Mucosa of rectum (tissue), 2 donors: ENCODE results near the gene ARHGAP33.

Experiments
- H3K27ac ChIP-seq, 2 donors: one replicate each; pipeline ENCODE4 v1.7.0; 2013; ENCODE audit warnings: inconsistent platforms in 2 of 2, low read depth in 2 of 2, low read length in 2 of 2
- H3K27me3 ChIP-seq, 2 donors: one replicate each; pipeline ENCODE4 v1.7.0; 2013; ENCODE audit warnings: low read length in 2 of 2; ENCODE audit not compliant: control insufficient read depth in 2 of 2, insufficient read depth in 2 of 2
- H3K36me3 ChIP-seq, 2 donors: one replicate each; pipeline ENCODE4 v1.7.0; 2013; ENCODE audit warnings: low read length in 2 of 2; ENCODE audit not compliant: control insufficient read depth in 2 of 2, insufficient read depth in 2 of 2
- H3K4me1 ChIP-seq, 2 donors: one replicate each; pipeline ENCODE4 v1.7.0; 2013; ENCODE audit warnings: low read length in 2 of 2, mild to moderate bottlenecking in 1 of 2; ENCODE audit not compliant: control insufficient read depth in 2 of 2, insufficient read depth in 2 of 2
- H3K4me3 ChIP-seq, 2 donors: one replicate each; pipeline ENCODE4 v1.7.0; 2013; ENCODE audit warnings: low read length in 2 of 2
- H3K9ac ChIP-seq, 2 donors: one replicate each; pipeline ENCODE4 v1.7.0; 2013; ENCODE audit warnings: low read length in 2 of 2, low read depth in 1 of 2, mild to moderate bottlenecking in 1 of 2
- H3K9me3 ChIP-seq, 2 donors: one replicate each; pipeline ENCODE4 v1.7.0; 2013; ENCODE audit warnings: low read length in 2 of 2; ENCODE audit not compliant: control insufficient read depth in 2 of 2
- donor health status: healthy.
- donor health status: Normal muscosa, but diverticular disease.

ARHGAP33 gene

DNA sequence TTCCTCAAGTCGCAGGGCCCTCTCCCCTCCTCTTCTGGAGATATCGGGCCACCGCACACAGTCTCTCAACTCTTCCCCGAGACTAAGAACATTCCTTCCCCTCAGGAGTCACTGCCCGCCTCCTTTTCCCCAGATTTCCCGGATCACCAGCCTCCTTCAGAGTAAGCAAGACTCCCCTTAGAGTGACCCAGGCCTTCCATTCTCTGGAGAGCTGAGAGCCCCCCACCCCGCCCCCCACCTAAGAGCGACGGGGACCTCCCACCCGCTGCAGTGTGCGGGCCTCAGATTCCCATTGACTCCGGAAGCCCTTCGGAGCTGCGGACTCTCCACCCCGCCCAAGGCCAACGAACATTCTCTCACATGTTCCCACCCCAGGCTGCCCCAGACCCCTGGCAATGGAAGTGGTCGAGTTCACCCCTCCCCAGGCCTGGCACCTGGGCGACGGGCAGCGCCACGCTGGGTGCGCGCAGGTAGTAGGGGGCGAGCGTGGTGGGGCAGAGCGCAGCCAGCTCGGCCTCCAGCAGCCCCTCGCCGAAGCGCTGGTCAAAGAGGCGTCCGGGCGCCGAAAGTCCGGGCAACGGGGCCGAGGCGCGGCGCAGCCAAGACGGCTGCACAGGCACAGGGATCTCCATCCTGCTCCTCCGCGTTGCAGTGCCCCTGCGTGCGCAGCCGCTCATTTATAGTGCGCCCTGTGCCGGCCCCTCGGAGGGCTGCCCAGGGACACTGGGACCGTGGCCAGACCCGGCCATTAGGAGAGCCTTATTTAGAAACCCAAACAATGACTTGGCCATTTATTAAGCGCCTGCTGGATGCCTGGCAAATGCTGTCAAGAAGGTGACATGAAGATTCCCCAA, 18.8 kb upstream of the ARHGAP33 start, which contains the start of gene HSPB6:
Gene HSPB6, minus strand, starts transcription at position 653 of the 854 bp plus-strand sequence. Its CDS starts 21 bp downstream, at position 632.
- H3K4me1 ChIP-seq = peaks cover 28% of the 10 kb centered on the region in 2 donors
- peaks cover 0 to 3% of the 10 kb centered on the region in 2 donors for H3K27me3 ChIP-seq
- peak within 1 kb of the TSS; percentile 59 to 97 for H3K27ac ChIP-seq
- peaks cover 15 to 18% of the 10 kb centered on the region in 2 donors for H3K36me3 ChIP-seq
- H3K4me3 ChIP-seq = peak within 1 kb of the TSS; percentile 57 to 98
- H3K9ac ChIP-seq = peak within 1 kb of the TSS; percentile 47
- no peaks in the 10 kb centered on the region for H3K9me3 ChIP-seq

DNA sequence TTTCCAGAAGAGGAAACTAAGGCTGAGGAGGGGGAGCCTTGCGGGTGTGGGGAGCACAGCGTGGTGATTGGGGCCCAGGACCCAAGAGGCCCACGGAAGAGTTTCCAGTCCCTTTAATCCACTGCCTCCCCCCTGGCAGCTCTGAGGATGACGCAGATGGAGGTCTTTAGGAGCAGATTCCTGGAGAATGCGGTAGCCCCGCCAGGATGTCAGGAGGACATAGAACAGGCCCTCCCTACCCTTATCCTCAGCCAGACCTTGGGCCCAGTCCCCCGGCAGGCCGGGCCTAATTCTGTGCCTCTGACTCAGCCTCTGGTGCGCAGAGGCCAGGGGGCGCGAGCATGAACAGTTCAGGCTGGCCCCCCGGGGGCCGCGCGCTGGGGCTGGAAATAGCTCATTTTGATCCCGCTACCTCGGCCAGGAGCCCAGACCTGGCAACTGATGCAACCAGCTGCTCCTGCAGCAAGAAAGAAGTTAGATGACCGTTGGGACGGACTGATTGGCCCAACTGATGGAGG, 18.1 kb upstream of the ARHGAP33 start:
- peak overlapping the region; percentile 57 to 98 for H3K4me3 ChIP-seq
- peaks cover 28% of the 10 kb centered on the region in 2 donors for H3K4me1 ChIP-seq

DNA sequence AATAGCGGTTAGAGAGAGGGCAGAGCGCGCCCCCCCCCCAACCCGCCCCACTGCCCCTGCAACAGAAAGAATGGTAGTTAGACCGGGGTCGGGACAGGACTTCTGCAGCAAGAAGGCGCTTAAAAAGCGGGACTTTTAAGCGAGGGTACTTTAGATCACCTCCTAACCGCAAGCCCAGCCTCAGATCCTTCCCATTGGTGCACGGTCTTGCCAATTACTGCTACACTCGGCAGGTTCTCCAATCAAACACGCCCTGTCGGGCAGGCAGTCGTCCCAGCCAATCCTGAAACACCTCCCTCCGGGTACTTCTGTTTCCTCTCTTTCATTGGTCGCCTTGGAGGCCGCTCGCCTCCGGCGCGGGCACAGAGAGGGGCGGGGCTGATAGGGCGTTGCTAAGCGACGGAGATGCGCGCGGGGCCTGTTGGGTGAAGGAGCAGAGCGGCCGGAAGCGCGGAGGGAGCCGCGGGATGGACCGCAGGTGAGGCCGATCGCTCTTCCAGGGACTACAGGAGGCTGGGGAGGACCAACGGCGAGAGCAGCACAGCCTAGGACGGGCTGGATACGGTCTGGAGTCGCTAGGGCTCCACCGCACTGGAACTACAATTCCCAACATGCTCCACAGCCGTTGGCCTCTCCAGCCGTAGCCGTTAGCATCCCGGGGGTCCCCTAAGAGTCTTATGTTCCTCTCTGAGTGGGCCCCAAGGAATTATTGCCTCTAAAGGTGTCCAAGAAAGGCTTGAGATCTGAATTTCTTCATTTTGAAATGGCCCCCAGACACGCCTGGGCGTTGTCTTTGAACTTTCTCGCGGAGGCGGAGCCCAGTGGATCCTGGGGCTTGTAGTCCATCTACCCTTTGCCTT, 17.4 kb upstream of the ARHGAP33 start, which contains the start of gene PROSER3:
Gene PROSER3, plus strand, starts transcription at position 428 of the 860 bp plus-strand sequence. Its CDS starts 40 bp downstream, at position 468.
- H3K4me1 ChIP-seq = peaks cover 28% of the 10 kb centered on the region in 2 donors
- peak within 1 kb of the TSS; percentile 94 to 97 for H3K27ac ChIP-seq
- peak within 1 kb of the TSS; percentile 92 for H3K9ac ChIP-seq
- H3K36me3 ChIP-seq = peaks cover 15 to 17% of the 10 kb centered on the region in 2 donors
- no peaks in the 10 kb centered on the region for H3K9me3 ChIP-seq
- peak within 1 kb of the TSS; percentile 98 to 100 for H3K4me3 ChIP-seq
- peaks cover 0 to 3% of the 10 kb centered on the region in 2 donors for H3K27me3 ChIP-seq

More for the DNA sequence above, 18.1 kb upstream of the ARHGAP33 start:
- Histone ChIP-seq H3K27me3 (peaks cover 0 to 3% of the 10 kb centered on the region in 2 donors), H3K9me3 (no peaks in the 10 kb centered on the region), H3K9ac (no peak overlapping the region), H3K36me3 (peaks cover 21 to 23% of the 10 kb centered on the region in 2 donors), H3K27ac (peak overlapping the region; percentile 59 to 97)

DNA sequence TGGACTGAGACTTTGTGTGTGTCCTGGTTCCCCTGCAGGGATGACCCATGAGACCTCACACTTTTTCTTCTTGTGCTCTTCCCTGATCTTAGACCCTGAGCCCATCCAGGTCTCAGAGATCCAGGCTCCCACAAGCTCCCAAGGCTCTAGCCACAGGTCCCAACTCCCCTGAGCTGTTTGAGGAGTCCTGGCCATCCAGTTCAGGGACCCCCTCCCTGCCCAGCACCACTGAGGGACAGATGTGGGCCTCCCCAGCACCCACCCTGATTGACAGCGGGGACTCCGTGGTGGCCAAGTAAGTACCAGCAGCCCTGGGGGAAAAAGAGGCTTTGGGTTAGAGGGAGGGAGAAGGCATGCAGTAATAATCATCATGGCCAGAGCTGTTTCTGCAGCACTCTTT, 15.7 kb upstream of the ARHGAP33 start:
- Histone ChIP-seq H3K27me3 (peaks cover 0 to 3% of the 10 kb centered on the region in 2 donors), H3K9ac (no peak overlapping the region), H3K9me3 (no peaks in the 10 kb centered on the region), H3K36me3 (peaks cover 7 to 11% of the 10 kb centered on the region in 2 donors), H3K4me3 (no peak overlapping the region), H3K27ac (no peak overlapping the region), H3K4me1 (peaks cover 28% of the 10 kb centered on the region in 2 donors)

DNA sequence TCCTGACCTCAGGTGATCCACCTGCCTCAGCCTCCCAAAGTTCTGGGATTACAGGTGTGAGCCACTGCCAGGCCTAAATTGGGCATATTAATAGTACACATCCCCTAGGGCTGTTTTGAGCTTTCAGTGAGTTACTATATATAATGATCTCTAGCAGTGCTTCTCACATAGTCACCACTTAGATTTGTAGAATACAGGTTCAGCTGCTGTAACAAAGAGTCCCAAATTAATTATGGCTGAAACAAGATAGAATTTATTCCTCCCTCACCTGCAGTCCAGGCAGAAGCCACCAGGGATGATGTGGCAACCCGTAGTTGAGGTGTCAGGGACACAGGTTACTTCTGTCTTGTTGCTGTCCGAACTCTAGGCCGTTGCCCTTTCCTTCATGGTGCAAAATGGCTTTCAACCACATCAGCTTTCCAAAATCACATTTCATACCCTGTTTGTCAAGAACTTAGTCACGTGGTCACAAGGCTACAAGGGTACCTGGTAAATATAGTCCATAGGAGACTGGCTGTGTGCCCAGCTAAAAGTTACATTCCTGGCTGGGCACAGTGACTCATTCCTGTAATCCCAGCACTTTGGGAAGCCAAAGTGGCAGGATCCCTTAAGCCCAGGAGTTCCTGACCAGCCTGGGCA, 14.5 kb upstream of the ARHGAP33 start:
- Histone ChIP-seq H3K4me1 (peaks cover 19 to 20% of the 10 kb centered on the region in 2 donors), H3K9ac (no peak overlapping the region), H3K27me3 (peaks cover 0 to 3% of the 10 kb centered on the region in 2 donors), H3K27ac (no peak overlapping the region), H3K9me3 (no peaks in the 10 kb centered on the region), H3K4me3 (no peak overlapping the region), H3K36me3 (peaks cover 11 to 16% of the 10 kb centered on the region in 2 donors)

DNA sequence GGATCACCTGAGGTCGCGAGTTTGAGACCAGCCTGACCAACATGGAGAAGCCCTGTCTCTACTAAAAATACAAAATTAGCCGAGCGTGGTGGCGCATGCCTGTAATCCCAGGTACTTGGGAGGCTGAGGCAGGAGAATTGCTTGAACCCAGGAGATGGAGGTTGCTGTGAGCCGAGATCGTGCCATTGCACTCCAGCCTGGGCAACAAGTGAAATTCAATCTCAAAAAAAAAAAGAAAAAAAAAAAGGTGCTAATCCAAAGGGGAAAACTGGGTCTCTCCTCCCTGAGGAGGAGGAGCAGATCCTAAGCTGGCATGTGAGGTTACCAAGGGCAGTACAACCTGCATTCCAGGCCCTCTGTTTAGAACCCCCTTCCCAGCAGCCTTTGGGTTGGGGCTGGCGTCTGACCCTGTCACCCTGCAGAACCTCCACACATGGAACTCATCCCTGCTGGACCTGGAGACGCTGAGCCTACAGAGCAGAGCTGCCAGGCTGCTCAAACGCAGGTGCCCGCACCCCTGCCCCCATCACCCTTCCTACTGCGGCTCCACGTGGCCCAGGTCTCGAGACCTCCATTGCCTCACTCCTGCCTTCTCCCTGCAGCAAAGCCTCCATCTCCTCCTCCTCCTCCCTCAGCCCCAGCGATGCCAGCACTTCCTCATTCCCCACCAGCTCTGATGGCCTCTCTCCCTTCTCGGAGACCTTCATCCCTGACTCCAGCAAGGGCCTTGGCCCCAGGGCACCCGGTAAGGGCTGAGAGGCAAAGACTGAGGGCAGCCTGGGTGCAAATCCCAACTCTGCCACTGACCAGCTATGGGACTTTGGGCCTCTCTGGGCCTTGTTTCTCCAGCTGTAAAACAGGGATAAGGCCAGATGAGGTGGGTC, 10.7 kb upstream of the ARHGAP33 start:
- Histone ChIP-seq H3K36me3 (peaks cover 11 to 19% of the 10 kb centered on the region in 2 donors), H3K27me3 (no peaks in the 10 kb centered on the region), H3K27ac (no peak overlapping the region), H3K4me1 (no peaks in the 10 kb centered on the region), H3K9ac (no peak overlapping the region), H3K9me3 (no peaks in the 10 kb centered on the region), H3K4me3 (no peak overlapping the region)

DNA sequence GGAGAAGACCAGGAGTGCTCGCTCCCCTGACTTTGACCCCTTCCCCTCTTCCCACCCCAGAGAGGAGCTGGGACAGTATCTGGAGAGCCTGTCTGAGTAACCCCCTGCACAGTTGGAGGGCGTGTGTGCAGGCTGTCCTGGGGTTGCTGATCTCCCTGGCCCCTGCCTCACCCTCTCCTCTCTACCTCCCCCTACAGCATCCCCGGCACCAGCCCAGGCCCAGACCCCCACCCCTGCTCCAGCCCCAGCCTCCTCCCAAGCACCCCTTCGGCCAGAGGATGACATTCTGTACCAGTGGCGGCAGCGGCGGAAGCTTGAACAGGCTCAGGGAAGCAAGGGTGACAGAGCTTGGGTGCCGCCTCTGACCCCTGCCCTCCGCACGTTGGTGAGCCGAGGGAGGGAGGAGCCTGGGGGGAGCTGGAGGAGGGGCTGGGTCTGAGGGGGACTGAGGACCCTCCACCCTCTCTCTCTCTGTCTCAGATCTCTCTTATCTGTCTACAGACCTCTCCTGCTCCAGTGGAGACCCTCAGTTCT, 8.7 kb upstream of the ARHGAP33 start:
- Histone ChIP-seq H3K4me3 (no peak overlapping the region), H3K4me1 (no peaks in the 10 kb centered on the region), H3K36me3 (peaks cover 11 to 19% of the 10 kb centered on the region in 2 donors), H3K9me3 (no peaks in the 10 kb centered on the region), H3K27ac (no peak overlapping the region), H3K9ac (no peak overlapping the region), H3K27me3 (no peaks in the 10 kb centered on the region)

DNA sequence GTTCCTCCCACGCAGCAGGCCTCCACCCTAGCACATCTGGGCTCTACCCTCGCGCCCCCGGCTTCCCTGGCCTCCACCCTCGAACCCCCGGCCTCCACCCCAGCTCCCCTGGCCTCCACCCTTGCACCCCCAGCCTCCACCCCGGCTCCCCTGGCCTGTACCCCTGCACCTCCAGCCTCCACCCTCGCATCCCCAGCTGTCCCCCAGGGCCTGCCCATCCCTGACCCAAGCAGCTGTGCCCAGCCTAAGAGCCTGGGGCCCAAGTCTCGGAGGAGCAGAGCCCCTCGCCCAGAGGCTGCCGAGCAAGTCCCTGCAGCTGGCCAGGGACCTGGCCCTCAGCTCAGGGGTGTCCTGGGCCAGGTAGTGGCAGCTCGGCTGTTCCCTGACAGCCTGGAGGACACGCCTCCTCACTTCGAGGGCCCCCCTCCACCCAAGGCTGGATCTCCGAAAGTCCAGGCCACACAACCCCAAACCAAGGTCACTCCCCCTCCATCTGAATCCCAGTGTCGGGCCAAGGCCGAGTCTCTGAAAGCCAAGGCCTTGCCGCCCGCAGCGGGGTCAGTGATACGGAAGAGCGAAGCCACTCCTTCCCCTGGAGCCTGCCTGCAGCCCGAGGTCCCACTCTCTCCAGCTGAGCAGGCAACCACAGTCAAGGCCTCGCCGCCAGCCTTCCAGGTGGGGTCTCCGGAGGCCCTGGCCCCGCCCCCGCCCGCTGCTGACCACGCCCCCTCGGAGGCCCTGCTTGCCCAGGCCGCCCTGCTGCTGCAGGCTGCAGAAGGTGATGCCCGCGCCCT, 7.9 kb upstream of the ARHGAP33 start:
- Histone ChIP-seq H3K4me1 (no peaks in the 10 kb centered on the region), H3K27ac (no peak overlapping the region), H3K36me3 (peaks cover 6 to 14% of the 10 kb centered on the region in 2 donors), H3K4me3 (no peak overlapping the region), H3K9ac (no peak overlapping the region), H3K27me3 (no peaks in the 10 kb centered on the region), H3K9me3 (no peaks in the 10 kb centered on the region)
